ENCODE data around the gene SATB2. TPM values are rescaled to one million over a fixed set of nuclear protein-coding genes. Genes with fewer than 3 reads are reported as not detected.
A peak's percentile ranks its signal among the peaks of the same experiment; 100 is the strongest.

SATB2 gene
- total RNA-seq, 1 experiment from 2014 or later, result 16.5 TPM

DNA sequence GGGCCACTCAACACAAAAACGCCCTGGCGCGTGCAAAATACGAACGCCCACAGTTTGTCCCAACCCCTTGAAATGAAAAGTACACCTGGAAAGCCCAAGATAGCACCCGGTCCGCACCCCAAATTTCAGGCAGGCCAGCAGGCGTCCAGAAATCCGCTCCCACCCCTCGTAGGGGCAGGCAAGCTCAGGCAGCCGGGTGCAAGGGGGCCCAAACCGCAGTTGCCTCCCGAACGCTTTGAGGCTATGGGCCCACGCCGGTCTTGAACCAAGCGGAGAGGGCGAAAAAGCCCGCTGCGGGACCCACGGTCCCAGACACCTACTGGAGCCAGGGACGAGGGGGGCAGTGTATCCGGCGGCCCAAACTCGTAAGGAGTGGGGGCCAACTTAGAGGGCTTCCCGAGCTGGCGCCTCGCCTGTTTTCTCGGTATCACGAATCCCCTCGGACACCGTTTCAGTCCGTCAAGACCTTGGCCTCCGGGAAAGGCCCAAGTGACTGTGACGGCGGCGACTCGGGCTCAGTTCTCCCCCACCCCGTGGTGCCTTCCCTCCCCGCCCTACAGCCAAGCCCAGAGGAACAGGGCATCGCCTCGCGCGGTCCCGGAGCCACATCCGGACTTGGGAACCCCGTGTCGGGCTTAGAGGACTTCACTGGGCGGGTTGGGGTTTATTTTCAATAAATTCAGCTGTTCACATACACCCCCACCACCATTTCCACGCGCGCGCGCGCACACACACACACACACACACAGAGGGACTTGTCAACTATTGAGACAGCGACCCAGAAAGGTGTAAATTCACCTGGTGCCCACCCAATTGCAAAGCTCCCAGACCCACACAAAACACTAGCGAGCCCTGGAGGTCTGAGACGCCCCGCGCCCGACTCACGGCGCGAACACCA is 6.2 kb upstream of the SATB2 start:
- DNase-seq (ENCODE audit: unreplicated experiment), result no peak
- CTCF ChIA-PET, result interaction anchor here (0.5 to 4.1 kb wide), 19 partner anchors 9 to 1151 kb away, joined by 3 to 18 read pairs (median 3); no protein-coding TSS in a partner anchor
- no peak for TF ChIP-seq CTCF (IDR thresholded peaks at IDR 0.05; ENCODE audit: unreplicated experiment)
- Mint-ChIP-seq H3K27me3 (ENCODE audit: insufficient read depth, unreplicated experiment) (peaks cover 39% of the 10 kb centered on the region), H3K4me3 (ENCODE audit: unreplicated experiment) (peak overlapping the region; percentile 68), H3K36me3 (ENCODE audit: insufficient read depth, unreplicated experiment) (no peaks in the 10 kb centered on the region), H3K27ac (ENCODE audit: low read depth, unreplicated experiment) (no peak overlapping the region), H3K9me3 (ENCODE audit: unreplicated experiment) (no peaks in the 10 kb centered on the region), H3K4me1 (ENCODE audit: insufficient read depth, unreplicated experiment) (no peaks in the 10 kb centered on the region)
- POLR2A ChIA-PET, result no interaction called here
- BruUV-seq (replicated peaks), result no TSS peak
- intact Hi-C loops (cut with micrococcal nuclease), result loop anchor here (1.0 kb wide), 2 partner anchors 203 to 444 kb away; no protein-coding TSS in a partner anchor

- POLR2A ChIA-PET, result no interaction called here
These were observed 5.4 kb upstream of the SATB2 start for GRCh38 chr2:199462956-199463692.

DNA sequence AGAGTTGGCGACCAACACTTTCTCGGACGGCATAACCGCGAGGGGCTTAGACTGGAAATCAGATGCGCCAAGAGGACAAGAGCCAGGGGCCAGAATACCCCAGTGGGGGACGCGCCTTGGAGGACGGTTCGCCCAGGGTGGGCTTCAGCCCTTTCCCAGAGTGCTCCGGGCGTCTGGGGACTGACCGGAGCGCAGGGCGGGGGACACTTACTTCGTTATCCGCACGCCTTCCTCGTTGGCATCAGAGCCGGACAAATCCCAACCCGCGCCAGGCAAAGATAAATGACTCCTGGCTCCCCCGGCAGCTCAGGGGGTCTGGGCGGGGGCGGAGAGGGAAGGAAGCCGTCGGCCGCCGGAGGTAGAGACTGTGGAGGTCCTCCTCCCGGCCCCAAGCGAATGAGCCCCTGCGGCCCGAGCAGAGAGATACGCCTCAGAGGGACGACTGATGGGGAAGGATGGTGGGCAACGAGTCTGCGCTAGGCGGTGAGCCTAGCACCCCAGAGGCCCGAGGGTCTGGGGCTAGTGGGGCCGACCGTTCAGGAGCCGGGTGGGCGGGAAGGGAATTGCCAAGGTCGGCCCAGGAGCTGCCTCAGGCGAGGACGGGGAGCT is 4.7 kb upstream of the SATB2 start:
- Mint-ChIP-seq H3K36me3 (ENCODE audit: insufficient read depth, unreplicated experiment) (no peaks in the 10 kb centered on the region), H3K27me3 (ENCODE audit: insufficient read depth, unreplicated experiment) (peaks cover 29% of the 10 kb centered on the region), H3K9me3 (ENCODE audit: unreplicated experiment) (no peaks in the 10 kb centered on the region), H3K4me3 (ENCODE audit: unreplicated experiment) (peak overlapping the region; percentile 68), H3K4me1 (ENCODE audit: insufficient read depth, unreplicated experiment) (no peaks in the 10 kb centered on the region), H3K27ac (ENCODE audit: low read depth, unreplicated experiment) (no peak overlapping the region)
- no TSS peak for BruUV-seq (replicated peaks)
- no peak for DNase-seq (ENCODE audit: unreplicated experiment)
- intact Hi-C loops (cut with micrococcal nuclease), result no loop called here
- ChIA-PET CTCF (interaction anchor here (0.6 to 2.1 kb wide), 15 partner anchors 9 to 1147 kb away, joined by 3 to 8 read pairs (median 3); no protein-coding TSS in a partner anchor), POLR2A (no interaction called here)
- TF ChIP-seq CTCF (IDR thresholded peaks at IDR 0.05; ENCODE audit: unreplicated experiment), result no peak

More at GRCh38 chr2:199462956-199463692, 5.4 kb upstream of the SATB2 start:
- peak overlapping the region; percentile 68 for H3K4me3 Mint-ChIP-seq (ENCODE audit: unreplicated experiment)
- peaks cover 36% of the 10 kb centered on the region for H3K27me3 Mint-ChIP-seq (ENCODE audit: insufficient read depth, unreplicated experiment)
- intact Hi-C loops (cut with micrococcal nuclease), result loop anchor here (1.0 kb wide), 2 partner anchors 202 to 443 kb away; no protein-coding TSS in a partner anchor
- CTCF ChIA-PET, result interaction anchor here (0.6 to 4.1 kb wide), 21 partner anchors 8 to 1148 kb away, joined by 3 to 18 read pairs (median 3); no protein-coding TSS in a partner anchor
- no peaks in the 10 kb centered on the region for H3K36me3 Mint-ChIP-seq (ENCODE audit: insufficient read depth, unreplicated experiment)
- TF ChIP-seq CTCF (IDR thresholded peaks at IDR 0.05; ENCODE audit: unreplicated experiment), result peak; percentile 87
- no peaks in the 10 kb centered on the region for H3K4me1 Mint-ChIP-seq (ENCODE audit: insufficient read depth, unreplicated experiment)
- no peaks in the 10 kb centered on the region for H3K9me3 Mint-ChIP-seq (ENCODE audit: unreplicated experiment)
- no peak overlapping the region for H3K27ac Mint-ChIP-seq (ENCODE audit: low read depth, unreplicated experiment)
- peak; percentile 70 for DNase-seq (ENCODE audit: unreplicated experiment)
- no TSS peak for BruUV-seq (replicated peaks)

All from MCF 10A (cell line).